Liver (tissue), 9 donors: ENCODE results near the gene ERCC4. TPM values are rescaled to one million over a fixed set of nuclear protein-coding genes. Genes with fewer than 3 reads are reported as not detected.

Experiments used
- DNase-seq: peaks from one replicate; pipeline ENCODE4 v3.0.0-alpha.2; 2017; ENCODE audit warnings: low spot score
- H3K27ac ChIP-seq, 2 donors: one replicate each; pipeline ENCODE4 v1.7.0; 2013; ENCODE audit warnings: inconsistent platforms in 2 of 2, low read length in 2 of 2, control low read depth in 1 of 2, low read depth in 1 of 2, mild to moderate bottlenecking in 1 of 2
- H3K27me3 ChIP-seq, 4 donors: one replicate each; pipeline versions ENCODE4 v1.6.1 to v1.7.0; 2013; ENCODE audit warnings: low read length in 3 of 4, inconsistent platforms in 1 of 4, mild to moderate bottlenecking in 1 of 4, moderate library complexity in 1 of 4; ENCODE audit not compliant: control insufficient read depth in 4 of 4, insufficient read depth in 4 of 4
- H3K36me3 ChIP-seq, 4 donors: one replicate each; pipeline versions ENCODE4 v1.6.1 to v1.7.0; 2013; ENCODE audit warnings: low read length in 3 of 4, mild to moderate bottlenecking in 3 of 4, low read depth in 1 of 4, moderate library complexity in 1 of 4; ENCODE audit not compliant: control insufficient read depth in 4 of 4, insufficient read depth in 3 of 4
- H3K4me1 ChIP-seq, 4 donors: one replicate each; pipeline versions ENCODE4 v1.6.1 to v1.7.0; 2013; ENCODE audit warnings: low read length in 3 of 4, mild to moderate bottlenecking in 3 of 4, moderate library complexity in 1 of 4; ENCODE audit not compliant: control insufficient read depth in 4 of 4, insufficient read depth in 4 of 4
- H3K4me3 ChIP-seq, 3 donors: one replicate each; pipeline versions ENCODE4 v1.6.1 to v1.7.0; 2013; ENCODE audit warnings: low read length in 3 of 3, control low read depth in 1 of 3, low read depth in 1 of 3, mild to moderate bottlenecking in 1 of 3
- H3K9ac ChIP-seq, 2 donors: one replicate each; pipeline ENCODE4 v1.7.0; 2013; ENCODE audit warnings: low read length in 2 of 2, mild to moderate bottlenecking in 2 of 2, moderate library complexity in 2 of 2, control low read depth in 1 of 2, low read depth in 1 of 2
- H3K9me3 ChIP-seq, 4 donors: one replicate each; pipeline versions ENCODE4 v1.6.1 to v1.7.0; 2013; ENCODE audit warnings: low read length in 3 of 4; ENCODE audit not compliant: control insufficient read depth in 4 of 4
- FOXA1 ChIP-seq: IDR thresholded peaks from 2 replicates; pipeline ENCODE4 v1.6.1; 2016; ENCODE audit warnings: antibody characterized with exemption
- FOXA2 ChIP-seq: IDR thresholded peaks from 2 replicates; pipeline ENCODE4 v1.6.1; 2016; ENCODE audit warnings: antibody characterized with exemption
- GABPA ChIP-seq, 2 donors: IDR thresholded peaks in 1 of 2; conservative IDR thresholded peaks in 1 of 2; 2 replicates each; pipeline ENCODE4 v1.6.1; 2016; ENCODE audit warnings: antibody characterized with exemption in 2 of 2, mild to moderate bottlenecking in 1 of 2, moderate library complexity in 1 of 2
- HNF4A ChIP-seq, 2 donors: conservative IDR thresholded peaks; 2 replicates each; pipeline ENCODE4 v1.6.1; 2016; ENCODE audit warnings: antibody characterized with exemption in 2 of 2, mild to moderate bottlenecking in 2 of 2
- HNF4G ChIP-seq: IDR thresholded peaks from 2 replicates; pipeline ENCODE4 v1.6.1; 2016; ENCODE audit warnings: antibody characterized with exemption
- JUND ChIP-seq, 2 donors: IDR thresholded peaks; 2 replicates each; pipeline ENCODE4 v1.6.1; 2016; ENCODE audit warnings: antibody characterized with exemption in 2 of 2
- NR2F2 ChIP-seq: IDR thresholded peaks from 2 replicates; pipeline ENCODE4 v1.6.1; 2016; ENCODE audit warnings: antibody characterized with exemption
- RAD21 ChIP-seq, 2 donors: IDR thresholded peaks; 2 replicates each; pipeline ENCODE4 v1.6.1; 2016; ENCODE audit warnings: antibody characterized with exemption in 2 of 2, mild to moderate bottlenecking in 2 of 2
- RXRA ChIP-seq, 2 donors: IDR thresholded peaks; 2 replicates each; pipeline ENCODE4 v1.6.1; 2017 to 2018; ENCODE audit warnings: antibody characterized with exemption in 2 of 2, mild to moderate bottlenecking in 1 of 2
- SP1 ChIP-seq: IDR thresholded peaks from 2 replicates; pipeline ENCODE4 v1.6.1; 2018; ENCODE audit warnings: antibody characterized with exemption, mild to moderate bottlenecking
- TAF1 ChIP-seq: conservative IDR thresholded peaks from 2 replicates; pipeline ENCODE4 v1.6.1; 2016; ENCODE audit warnings: antibody characterized with exemption, mild to moderate bottlenecking
- YY1 ChIP-seq: IDR thresholded peaks from 2 replicates; pipeline ENCODE4 v1.6.1; 2016; ENCODE audit warnings: antibody characterized with exemption, mild to moderate bottlenecking
- WGBS: extraction: QIAGEN DNeasy Blood & Tissue Kit; methylation state at CpG from one replicate; pipeline ENCODE4 v1.1.7; 2013; 5-methylcytosine and 5-hydroxymethylcytosine counted together
- polyA plus RNA-seq, 2 donors: library from polyadenylated mRNA; stranded (reverse) in 1 of 2; unstranded in 1 of 2; fragments of 200-250 nt in 1 of 2; fragments of >200 nt in 1 of 2; fragmentation: Nextera tagmentation in 1 of 2; extraction: Ambion mirVana in 1 of 2; gene quantifications; one replicate each; pipeline versions ENCODE4 v1.2.1 to v1.2.3, GENCODE V29; 2013 to 2015
- total RNA-seq, 2 donors: library from RNA; depleted of rRNA; stranded (reverse); fragments of >200 nt; gene quantifications; one replicate each; pipeline ENCODE4 v1.2.3, GENCODE V29; 2014
- TF ChIP-seq, protein P1 (sequence below): IDR thresholded peaks from 2 replicates; pipeline ENCODE4 v1.6.1; 2016; ENCODE audit warnings: antibody characterized with exemption
- TF ChIP-seq, protein P2 (sequence below): IDR thresholded peaks from 2 replicates; pipeline ENCODE4 v1.6.1; 2016; ENCODE audit warnings: antibody characterized with exemption, mild to moderate bottlenecking
- TF ChIP-seq, protein P3 (sequence below): fragments of 150-350 bp; IDR thresholded peaks from 2 replicates; pipeline ENCODE4 v1.5.1; 2017; ENCODE audit warnings: improper control_type of control experiment, low read depth, low read length; ENCODE audit not compliant: missing input control
- TF ChIP-seq, protein P4 (sequence below): IDR thresholded peaks from 2 replicates; pipeline ENCODE4 v1.6.1; 2016; ENCODE audit warnings: antibody characterized with exemption
- TF ChIP-seq, protein P5 (sequence below): IDR thresholded peaks from 2 replicates; pipeline ENCODE4 v1.6.1; 2016; ENCODE audit warnings: antibody characterized with exemption
- donor health status: healthy.
- donor health status: healthy.
- donor health status: healthy.
- donor health status: healthy.
- donor health status: healthy.

ERCC4 gene
- total and polyA plus RNA-seq, 4 donors: 1.6 to 11.1 (median 4.9) TPM

DNA sequence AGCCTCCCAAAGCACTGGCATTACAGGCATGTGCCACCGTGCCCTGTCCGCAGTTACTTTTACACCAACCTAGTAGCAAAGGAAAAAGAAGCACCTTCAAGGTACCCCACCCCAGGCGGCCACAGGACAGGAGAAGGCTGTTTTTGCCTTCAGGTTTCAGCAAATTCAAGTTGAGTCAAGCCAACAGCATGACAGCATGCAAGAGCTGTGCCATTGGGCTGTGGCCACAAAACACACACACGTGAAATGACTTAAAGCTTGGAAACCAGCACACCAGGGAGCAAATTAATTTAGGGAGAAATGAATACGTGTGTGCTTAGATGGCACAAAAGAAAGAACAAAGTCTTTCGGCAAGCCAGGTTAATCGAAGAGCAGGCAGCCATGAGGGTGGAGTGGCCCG, 39.7 kb downstream of the ERCC4 start:
- H3K4me1 ChIP-seq: peaks cover 0 to 3% (median under 1%) of the 10 kb centered on the region in 4 donors
- TF ChIP-seq, protein P1, sequence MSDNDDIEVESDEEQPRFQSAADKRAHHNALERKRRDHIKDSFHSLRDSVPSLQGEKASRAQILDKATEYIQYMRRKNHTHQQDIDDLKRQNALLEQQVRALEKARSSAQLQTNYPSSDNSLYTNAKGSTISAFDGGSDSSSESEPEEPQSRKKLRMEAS: no peak
- TF ChIP-seq NR2F2: no peak
- TF ChIP-seq JUND (IDR thresholded peaks at IDR 0.05): no peak
- WGBS: 94% methylated on average over 8 of the region's 8 CpGs
- no peaks in the 10 kb centered on the region for H3K36me3 ChIP-seq
- DNase-seq: no peak
- H3K4me3 ChIP-seq: no peak overlapping the region
- no peaks in the 10 kb centered on the region for H3K9me3 ChIP-seq
- H3K9ac ChIP-seq: no peak overlapping the region
- no peak overlapping the region for H3K27ac ChIP-seq
- H3K27me3 ChIP-seq: no peaks in the 10 kb centered on the region

DNA sequence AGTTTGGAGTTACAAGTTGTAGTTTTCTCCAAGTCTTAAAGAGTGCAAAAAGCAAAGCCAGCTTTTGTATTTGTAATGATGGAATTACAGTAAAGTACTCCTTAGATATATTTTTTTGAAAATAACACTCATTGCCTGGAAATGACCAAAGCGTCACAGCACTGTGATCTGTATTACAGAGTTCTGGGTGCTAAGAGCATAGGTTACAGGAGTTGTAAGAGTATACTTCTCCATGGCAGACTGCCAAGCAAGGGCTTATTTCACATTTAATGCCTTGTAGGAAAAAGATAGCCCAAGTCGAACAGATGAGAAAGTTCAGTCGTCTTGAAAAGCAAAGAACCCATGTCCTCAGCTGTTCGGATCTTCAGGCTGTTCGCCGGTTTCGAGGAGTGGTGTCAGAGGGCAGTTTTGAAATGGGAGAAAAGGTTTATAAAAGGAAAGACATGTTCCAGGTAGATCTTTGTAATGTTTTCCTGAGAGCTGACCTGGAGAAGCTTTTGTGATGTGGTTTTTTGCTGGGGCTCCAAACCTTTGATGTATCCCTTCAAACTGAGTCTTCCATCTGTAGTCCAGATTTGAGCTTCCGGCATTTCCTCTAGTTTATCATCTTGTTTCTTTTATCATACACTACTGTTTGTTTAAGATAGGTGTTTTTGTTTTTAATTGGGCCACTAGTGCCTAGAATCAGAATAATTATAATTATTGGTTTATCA, 41.3 kb downstream of the ERCC4 start:
- Histone ChIP-seq H3K27me3 (no peaks in the 10 kb centered on the region), H3K4me1 (peaks cover 0 to 3% (median under 1%) of the 10 kb centered on the region in 4 donors), H3K9me3 (no peaks in the 10 kb centered on the region), H3K9ac (no peak overlapping the region), H3K4me3 (no peak overlapping the region), H3K27ac (no peak overlapping the region), H3K36me3 (no peaks in the 10 kb centered on the region)
- no peak for DNase-seq
- WGBS: 81% methylated on average over 8 of the region's 8 CpGs
- no peak for TF ChIP-seq JUND (IDR thresholded peaks at IDR 0.05)
- TF ChIP-seq, protein P2, sequence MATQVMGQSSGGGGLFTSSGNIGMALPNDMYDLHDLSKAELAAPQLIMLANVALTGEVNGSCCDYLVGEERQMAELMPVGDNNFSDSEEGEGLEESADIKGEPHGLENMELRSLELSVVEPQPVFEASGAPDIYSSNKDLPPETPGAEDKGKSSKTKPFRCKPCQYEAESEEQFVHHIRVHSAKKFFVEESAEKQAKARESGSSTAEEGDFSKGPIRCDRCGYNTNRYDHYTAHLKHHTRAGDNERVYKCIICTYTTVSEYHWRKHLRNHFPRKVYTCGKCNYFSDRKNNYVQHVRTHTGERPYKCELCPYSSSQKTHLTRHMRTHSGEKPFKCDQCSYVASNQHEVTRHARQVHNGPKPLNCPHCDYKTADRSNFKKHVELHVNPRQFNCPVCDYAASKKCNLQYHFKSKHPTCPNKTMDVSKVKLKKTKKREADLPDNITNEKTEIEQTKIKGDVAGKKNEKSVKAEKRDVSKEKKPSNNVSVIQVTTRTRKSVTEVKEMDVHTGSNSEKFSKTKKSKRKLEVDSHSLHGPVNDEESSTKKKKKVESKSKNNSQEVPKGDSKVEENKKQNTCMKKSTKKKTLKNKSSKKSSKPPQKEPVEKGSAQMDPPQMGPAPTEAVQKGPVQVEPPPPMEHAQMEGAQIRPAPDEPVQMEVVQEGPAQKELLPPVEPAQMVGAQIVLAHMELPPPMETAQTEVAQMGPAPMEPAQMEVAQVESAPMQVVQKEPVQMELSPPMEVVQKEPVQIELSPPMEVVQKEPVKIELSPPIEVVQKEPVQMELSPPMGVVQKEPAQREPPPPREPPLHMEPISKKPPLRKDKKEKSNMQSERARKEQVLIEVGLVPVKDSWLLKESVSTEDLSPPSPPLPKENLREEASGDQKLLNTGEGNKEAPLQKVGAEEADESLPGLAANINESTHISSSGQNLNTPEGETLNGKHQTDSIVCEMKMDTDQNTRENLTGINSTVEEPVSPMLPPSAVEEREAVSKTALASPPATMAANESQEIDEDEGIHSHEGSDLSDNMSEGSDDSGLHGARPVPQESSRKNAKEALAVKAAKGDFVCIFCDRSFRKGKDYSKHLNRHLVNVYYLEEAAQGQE: no peak
- TF ChIP-seq RAD21 (IDR thresholded peaks at IDR 0.05): no peak
- no peak for TF ChIP-seq FOXA1
- TF ChIP-seq TAF1: no peak
- TF ChIP-seq HNF4G: no peak
- TF ChIP-seq FOXA2: no peak
- TF ChIP-seq YY1: no peak
- TF ChIP-seq, protein P3, sequence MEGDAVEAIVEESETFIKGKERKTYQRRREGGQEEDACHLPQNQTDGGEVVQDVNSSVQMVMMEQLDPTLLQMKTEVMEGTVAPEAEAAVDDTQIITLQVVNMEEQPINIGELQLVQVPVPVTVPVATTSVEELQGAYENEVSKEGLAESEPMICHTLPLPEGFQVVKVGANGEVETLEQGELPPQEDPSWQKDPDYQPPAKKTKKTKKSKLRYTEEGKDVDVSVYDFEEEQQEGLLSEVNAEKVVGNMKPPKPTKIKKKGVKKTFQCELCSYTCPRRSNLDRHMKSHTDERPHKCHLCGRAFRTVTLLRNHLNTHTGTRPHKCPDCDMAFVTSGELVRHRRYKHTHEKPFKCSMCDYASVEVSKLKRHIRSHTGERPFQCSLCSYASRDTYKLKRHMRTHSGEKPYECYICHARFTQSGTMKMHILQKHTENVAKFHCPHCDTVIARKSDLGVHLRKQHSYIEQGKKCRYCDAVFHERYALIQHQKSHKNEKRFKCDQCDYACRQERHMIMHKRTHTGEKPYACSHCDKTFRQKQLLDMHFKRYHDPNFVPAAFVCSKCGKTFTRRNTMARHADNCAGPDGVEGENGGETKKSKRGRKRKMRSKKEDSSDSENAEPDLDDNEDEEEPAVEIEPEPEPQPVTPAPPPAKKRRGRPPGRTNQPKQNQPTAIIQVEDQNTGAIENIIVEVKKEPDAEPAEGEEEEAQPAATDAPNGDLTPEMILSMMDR: no peak
- TF ChIP-seq, protein P4, sequence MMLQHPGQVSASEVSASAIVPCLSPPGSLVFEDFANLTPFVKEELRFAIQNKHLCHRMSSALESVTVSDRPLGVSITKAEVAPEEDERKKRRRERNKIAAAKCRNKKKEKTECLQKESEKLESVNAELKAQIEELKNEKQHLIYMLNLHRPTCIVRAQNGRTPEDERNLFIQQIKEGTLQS: no peak
- TF ChIP-seq, protein P1: no peak
- TF ChIP-seq, protein P5, sequence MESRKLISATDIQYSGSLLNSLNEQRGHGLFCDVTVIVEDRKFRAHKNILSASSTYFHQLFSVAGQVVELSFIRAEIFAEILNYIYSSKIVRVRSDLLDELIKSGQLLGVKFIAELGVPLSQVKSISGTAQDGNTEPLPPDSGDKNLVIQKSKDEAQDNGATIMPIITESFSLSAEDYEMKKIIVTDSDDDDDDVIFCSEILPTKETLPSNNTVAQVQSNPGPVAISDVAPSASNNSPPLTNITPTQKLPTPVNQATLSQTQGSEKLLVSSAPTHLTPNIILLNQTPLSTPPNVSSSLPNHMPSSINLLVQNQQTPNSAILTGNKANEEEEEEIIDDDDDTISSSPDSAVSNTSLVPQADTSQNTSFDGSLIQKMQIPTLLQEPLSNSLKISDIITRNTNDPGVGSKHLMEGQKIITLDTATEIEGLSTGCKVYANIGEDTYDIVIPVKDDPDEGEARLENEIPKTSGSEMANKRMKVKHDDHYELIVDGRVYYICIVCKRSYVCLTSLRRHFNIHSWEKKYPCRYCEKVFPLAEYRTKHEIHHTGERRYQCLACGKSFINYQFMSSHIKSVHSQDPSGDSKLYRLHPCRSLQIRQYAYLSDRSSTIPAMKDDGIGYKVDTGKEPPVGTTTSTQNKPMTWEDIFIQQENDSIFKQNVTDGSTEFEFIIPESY: no peak
- TF ChIP-seq RXRA (IDR thresholded peaks at IDR 0.05): no peak
- TF ChIP-seq NR2F2: no peak
- TF ChIP-seq HNF4A (conservative IDR thresholded peaks at IDR 0.05): no peak
- no peak for TF ChIP-seq SP1
- no peak for TF ChIP-seq GABPA (IDR thresholded peaks at IDR 0.05 in 1 of 2, conservative IDR thresholded peaks at IDR 0.05 in 1 of 2)
